ENCODE results near the gene MRPS30. TPM values are rescaled to one million over a fixed set of nuclear protein-coding genes. Genes with fewer than 3 reads are reported as not detected.

The MRPS30 gene
- total RNA-seq, 1 donor from 2014 or later = 52.9 TPM

DNA sequence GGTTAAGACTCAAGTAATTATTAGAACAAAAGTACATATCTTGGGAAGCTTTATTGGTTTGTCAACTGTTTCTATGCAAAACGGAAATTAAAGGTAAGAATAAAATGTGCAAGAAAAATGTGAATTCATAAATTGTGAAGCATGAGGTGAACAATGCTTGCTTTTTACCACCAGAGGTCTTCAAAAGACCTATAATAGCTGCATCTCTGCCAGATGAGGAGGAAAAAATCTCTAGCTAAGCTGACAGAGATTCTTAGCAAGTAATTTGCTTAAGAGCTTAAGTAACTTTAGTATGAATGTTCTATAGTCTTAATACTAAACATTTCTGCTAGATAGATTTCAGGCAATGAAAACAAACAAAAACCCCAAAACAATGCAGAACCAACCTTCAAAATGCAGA, 54.1 kb downstream of the MRPS30 start:
- no peaks in the 10 kb centered on the region for H3K27me3 Mint-ChIP-seq
- H3K4me1 Mint-ChIP-seq (ENCODE audit: unreplicated experiment) = no peaks in the 10 kb centered on the region
- no peaks in the 10 kb centered on the region for H3K36me3 Mint-ChIP-seq
- H3K4me3 Mint-ChIP-seq = no peak overlapping the region
- TF ChIP-seq, protein P1, sequence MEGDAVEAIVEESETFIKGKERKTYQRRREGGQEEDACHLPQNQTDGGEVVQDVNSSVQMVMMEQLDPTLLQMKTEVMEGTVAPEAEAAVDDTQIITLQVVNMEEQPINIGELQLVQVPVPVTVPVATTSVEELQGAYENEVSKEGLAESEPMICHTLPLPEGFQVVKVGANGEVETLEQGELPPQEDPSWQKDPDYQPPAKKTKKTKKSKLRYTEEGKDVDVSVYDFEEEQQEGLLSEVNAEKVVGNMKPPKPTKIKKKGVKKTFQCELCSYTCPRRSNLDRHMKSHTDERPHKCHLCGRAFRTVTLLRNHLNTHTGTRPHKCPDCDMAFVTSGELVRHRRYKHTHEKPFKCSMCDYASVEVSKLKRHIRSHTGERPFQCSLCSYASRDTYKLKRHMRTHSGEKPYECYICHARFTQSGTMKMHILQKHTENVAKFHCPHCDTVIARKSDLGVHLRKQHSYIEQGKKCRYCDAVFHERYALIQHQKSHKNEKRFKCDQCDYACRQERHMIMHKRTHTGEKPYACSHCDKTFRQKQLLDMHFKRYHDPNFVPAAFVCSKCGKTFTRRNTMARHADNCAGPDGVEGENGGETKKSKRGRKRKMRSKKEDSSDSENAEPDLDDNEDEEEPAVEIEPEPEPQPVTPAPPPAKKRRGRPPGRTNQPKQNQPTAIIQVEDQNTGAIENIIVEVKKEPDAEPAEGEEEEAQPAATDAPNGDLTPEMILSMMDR (conservative IDR thresholded peaks at IDR 0.05) = peak; percentile 64
- no peak for DNase-seq (ENCODE audit: extremely low spot score, unreplicated experiment)
- H3K27ac Mint-ChIP-seq = no peak overlapping the region
- no peaks in the 10 kb centered on the region for H3K9me3 Mint-ChIP-seq
